NOMO-1 treated with dmso at 0.1 percent for 144 hours (cell line): ENCODE results near the gene SMARCD2.
"Not testable (repeated sequence)": the region's sequence is repeated elsewhere in the genome, so short reads cannot be mapped to it uniquely, and the experiment has no call there.

Experiments
- DNase-seq: peaks from one replicate; lab custom pipeline; 2025; ENCODE audit not compliant: unreplicated experiment; lab: John Stamatoyannopoulos, UW

The SMARCD2 gene

GRCh38 chr17:63816123-63816522 lies 26.4 kb downstream of the SMARCD2 start:
- DNase-seq = no peak

- no peak for DNase-seq
Observed at GRCh38 chr17:63809970-63810369, 32.5 kb downstream of the SMARCD2 start.

GRCh38 chr17:63805591-63805990 lies 36.9 kb downstream of the SMARCD2 start:
- no peak for DNase-seq

- no peak for DNase-seq
Observed at GRCh38 chr17:63804328-63804727, 38.2 kb downstream of the SMARCD2 start.

- DNase-seq = no peak
Observed at GRCh38 chr17:63800783-63801182, 41.7 kb downstream of the SMARCD2 start.

- DNase-seq = no peak
Observed at GRCh38 chr17:63798572-63799106, 43.8 kb downstream of the SMARCD2 start.

- DNase-seq = not testable (repeated sequence)
Observed at GRCh38 chr17:63796375-63796774, 46.1 kb downstream of the SMARCD2 start.

GRCh38 chr17:63792055-63792729 lies 50.3 kb downstream of the SMARCD2 start:
- no peak for DNase-seq

GRCh38 chr17:63790057-63790456 lies 52.4 kb downstream of the SMARCD2 start:
- no peak for DNase-seq

- no peak for DNase-seq
Observed at GRCh38 chr17:63786971-63787711, 55.3 kb downstream of the SMARCD2 start.

GRCh38 chr17:63786117-63786516 lies 56.4 kb downstream of the SMARCD2 start:
- DNase-seq = no peak

- no peak for DNase-seq
Observed at GRCh38 chr17:63785556-63785955, 56.9 kb downstream of the SMARCD2 start.

- DNase-seq = no peak
Observed at GRCh38 chr17:63783522-63783921, 59.0 kb downstream of the SMARCD2 start.
